AG09309 (cell line): ENCODE measurements around the gene SMIM13.

ENCODE experiments used
- DNase-seq: peaks from one replicate; pipeline ENCODE4 v3.0.0-alpha.2; 2010; ENCODE audit warnings: low read depth
- H3K4me3 ChIP-seq: 2 replicates; pipeline ENCODE4 v1.5.1; 2011; ENCODE audit warnings: mild to moderate bottlenecking, low read depth, low read length, moderate library complexity; ENCODE audit not compliant: control insufficient read depth
- CTCF ChIP-seq: IDR thresholded peaks from 2 replicates; pipeline ENCODE4 v1.5.1; 2011; ENCODE audit warnings: mild to moderate bottlenecking, low read depth, low read length, inconsistent platforms; ENCODE audit not compliant: insufficient read depth, control insufficient read depth; ENCODE audit errors: missing control alignments

Gene SMIM13

DNA sequence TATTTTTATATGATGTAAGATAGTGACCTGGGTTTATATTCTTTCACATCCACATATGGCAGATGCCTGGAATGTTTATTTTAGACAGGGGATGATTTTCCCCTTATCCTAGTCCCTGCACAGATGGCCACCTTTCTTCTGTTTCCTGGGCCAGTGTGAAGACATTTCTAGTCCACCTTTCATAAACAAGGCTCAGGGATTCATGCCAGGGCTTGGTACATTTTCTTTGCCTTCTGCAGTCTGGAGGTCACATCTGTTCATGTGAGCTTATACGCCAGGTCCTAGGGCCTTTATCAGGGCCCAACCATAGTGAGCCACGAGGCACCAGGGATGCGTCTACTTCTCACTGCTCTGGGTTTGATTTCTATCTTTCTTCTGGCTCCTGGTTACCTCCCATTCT lies 55.9 kb downstream of the SMIM13 start:
- TF ChIP-seq CTCF, result no peak
- H3K4me3 ChIP-seq, result no peak overlapping the region
- no peak for DNase-seq

DNA sequence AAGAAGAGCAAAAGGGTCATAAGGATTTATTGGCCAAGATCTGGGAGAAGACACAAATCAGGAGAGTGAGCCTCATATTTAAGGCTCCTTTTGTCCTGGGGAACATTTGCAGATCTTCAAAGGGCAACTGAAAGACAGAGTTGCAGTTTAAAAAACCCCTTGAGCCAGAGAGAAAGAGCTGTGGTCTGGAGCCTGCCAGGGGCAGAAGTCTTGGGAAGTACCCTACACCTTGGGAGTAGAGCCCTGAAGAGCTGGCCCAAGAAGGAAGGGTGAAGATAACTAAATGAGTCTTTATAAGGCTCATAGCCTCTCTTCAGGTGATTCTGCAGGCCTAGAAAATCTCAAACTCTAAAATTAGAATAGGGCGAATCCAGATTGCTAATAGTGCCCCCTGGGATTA lies 57.9 kb downstream of the SMIM13 start:
- no peak for TF ChIP-seq CTCF
- DNase-seq, result no peak
- no peak overlapping the region for H3K4me3 ChIP-seq

GRCh38 chr6:11152581-11152980 lies 58.9 kb downstream of the SMIM13 start:
- DNase-seq, result no peak
- H3K4me3 ChIP-seq, result no peak overlapping the region
- TF ChIP-seq CTCF, result no peak

DNA sequence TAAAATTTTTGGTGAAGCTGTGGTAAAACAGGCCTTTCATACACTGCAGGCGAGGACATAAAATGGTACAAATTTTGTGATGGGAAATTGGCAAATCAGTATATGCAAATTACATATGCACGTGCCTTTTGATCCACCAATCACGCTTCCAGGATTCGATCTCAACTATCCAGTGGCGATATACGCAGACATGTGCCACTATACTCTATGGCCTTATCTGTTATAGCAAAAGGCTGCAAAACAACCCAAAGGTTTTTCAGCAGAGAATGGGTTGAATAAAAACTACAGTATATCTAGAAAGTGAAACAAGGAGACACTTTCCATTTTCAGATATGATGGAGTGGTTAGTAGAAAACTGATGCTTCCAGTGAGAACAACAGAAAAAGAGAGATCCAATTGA lies 59.8 kb downstream of the SMIM13 start:
- no peak for DNase-seq
- H3K4me3 ChIP-seq, result no peak overlapping the region
- no peak for TF ChIP-seq CTCF

GRCh38 chr6:11155589-11155988 lies 62.0 kb downstream of the SMIM13 start:
- TF ChIP-seq CTCF, result no peak
- DNase-seq, result no peak
- H3K4me3 ChIP-seq, result no peak overlapping the region

DNA sequence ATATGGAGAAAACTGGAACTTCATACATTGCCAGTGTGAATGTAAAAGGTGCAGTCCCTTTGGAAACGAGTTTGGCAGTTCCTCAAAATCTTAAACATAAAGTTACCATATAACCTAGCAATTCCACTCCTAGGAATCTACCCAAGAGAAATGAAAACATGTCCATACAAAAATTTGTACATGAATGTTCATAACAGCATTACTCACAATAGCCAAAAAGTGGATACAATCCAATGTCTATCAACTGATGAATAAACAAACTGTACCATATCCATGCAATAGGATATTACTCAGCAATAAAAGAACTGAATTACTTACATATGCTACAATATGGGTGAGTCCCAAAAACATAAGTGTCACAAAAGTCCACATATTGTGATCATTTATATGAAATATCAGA lies 66.6 kb downstream of the SMIM13 start:
- TF ChIP-seq CTCF, result no peak
- no peak overlapping the region for H3K4me3 ChIP-seq
- no peak for DNase-seq
